NB4 (cell line): Measurements from ENCODE around the gene CCDC66.

Experiments used
- DNase-seq: peaks from one replicate; pipeline ENCODE4 v3.0.0; 2010; ENCODE audit warnings: low read depth
- H3K4me3 ChIP-seq: one replicate; pipeline ENCODE4 v1.5.1; 2011; ENCODE audit warnings: mild to moderate bottlenecking, low read depth, low read length, moderate library complexity
- MAX ChIP-seq: IDR thresholded peaks from 2 replicates; pipeline ENCODE4 v1.6.1; 2011; ENCODE audit warnings: low read depth, low read length
- MYC ChIP-seq: IDR thresholded peaks from 2 replicates; pipeline ENCODE4 v1.6.1; 2011; ENCODE audit warnings: low read depth, low read length
- POLR2A ChIP-seq: IDR thresholded peaks from 2 replicates; pipeline ENCODE4 v1.6.1; 2011; ENCODE audit warnings: mild to moderate bottlenecking; ENCODE audit not compliant: insufficient read length; ENCODE audit errors: extremely low read depth
- TF ChIP-seq, protein P1 (sequence below): IDR thresholded peaks from one replicate; pipeline ENCODE4 v1.5.1; 2012; ENCODE audit warnings: low read depth, low read length

The CCDC66 gene

DNA sequence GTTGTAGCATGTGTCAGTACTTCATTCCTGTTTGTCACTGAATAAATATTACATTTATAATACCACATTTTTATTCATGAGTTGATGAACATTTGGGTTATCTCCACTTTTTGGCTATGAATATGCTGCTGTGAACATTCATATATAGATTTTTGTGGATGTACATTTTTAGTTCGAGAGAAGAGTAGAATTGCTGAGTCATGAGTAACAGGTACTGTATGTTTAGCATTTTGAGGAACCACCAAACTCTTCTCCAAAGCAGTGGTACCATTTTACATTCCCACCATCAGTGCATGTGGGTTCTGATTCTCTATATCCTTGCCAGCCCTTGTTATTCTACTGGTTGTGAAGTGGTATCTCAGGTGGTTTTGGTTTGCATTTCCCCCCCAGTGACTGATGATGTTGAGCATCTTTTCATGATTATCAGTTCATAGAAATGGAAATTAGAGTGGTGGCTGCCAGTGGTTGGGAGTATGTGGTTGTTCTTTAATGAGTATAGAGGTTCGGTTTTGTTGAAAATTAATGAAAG, 59.6 kb downstream of the CCDC66 start:
- H3K4me3 ChIP-seq = no peak overlapping the region
- DNase-seq = no peak
- no peak for TF ChIP-seq POLR2A
- TF ChIP-seq MYC = no peak
- TF ChIP-seq MAX = no peak
- TF ChIP-seq, protein P1, sequence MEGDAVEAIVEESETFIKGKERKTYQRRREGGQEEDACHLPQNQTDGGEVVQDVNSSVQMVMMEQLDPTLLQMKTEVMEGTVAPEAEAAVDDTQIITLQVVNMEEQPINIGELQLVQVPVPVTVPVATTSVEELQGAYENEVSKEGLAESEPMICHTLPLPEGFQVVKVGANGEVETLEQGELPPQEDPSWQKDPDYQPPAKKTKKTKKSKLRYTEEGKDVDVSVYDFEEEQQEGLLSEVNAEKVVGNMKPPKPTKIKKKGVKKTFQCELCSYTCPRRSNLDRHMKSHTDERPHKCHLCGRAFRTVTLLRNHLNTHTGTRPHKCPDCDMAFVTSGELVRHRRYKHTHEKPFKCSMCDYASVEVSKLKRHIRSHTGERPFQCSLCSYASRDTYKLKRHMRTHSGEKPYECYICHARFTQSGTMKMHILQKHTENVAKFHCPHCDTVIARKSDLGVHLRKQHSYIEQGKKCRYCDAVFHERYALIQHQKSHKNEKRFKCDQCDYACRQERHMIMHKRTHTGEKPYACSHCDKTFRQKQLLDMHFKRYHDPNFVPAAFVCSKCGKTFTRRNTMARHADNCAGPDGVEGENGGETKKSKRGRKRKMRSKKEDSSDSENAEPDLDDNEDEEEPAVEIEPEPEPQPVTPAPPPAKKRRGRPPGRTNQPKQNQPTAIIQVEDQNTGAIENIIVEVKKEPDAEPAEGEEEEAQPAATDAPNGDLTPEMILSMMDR = no peak

DNA sequence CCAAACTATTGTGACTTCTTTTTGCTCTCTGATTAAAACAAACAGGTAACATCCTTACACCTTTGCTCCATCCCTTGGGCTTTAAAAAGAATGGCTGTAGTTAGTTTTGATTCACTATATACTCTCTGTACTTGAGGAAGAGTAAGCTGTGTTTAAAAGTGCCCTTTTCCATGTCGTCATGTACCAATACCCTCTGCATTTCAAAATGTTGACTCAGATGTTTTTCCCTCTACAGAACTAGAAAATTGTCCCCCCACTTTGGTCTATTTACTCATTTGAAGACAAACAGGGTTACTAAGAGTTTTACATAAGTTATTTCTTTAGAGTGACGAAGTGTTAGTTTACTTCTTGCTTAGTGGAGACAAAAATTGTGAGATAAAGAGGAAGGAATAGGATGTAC, 63.4 kb downstream of the CCDC66 start:
- no peak overlapping the region for H3K4me3 ChIP-seq
- no peak for TF ChIP-seq MYC
- TF ChIP-seq, protein P1 = no peak
- TF ChIP-seq POLR2A = no peak
- TF ChIP-seq MAX = no peak
- DNase-seq = no peak

DNA sequence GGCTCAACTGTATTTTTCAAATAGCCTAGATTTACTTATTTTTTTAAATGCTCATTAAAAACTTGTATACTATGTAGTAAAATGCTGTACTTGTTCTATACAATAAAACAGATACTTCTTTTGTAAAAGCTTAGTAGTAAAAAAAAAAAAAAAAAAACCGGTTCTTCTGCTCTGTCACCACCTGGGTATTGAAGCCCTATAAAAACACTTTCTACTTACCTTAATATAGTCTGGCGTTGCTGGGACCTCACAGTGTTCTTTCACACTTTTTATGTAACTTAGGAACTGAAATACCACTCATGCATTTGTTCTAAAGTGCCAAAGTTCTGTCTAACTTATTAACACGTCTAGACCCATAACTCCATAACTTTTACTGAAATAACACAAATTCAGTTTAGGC, 64.7 kb downstream of the CCDC66 start:
- no peak for DNase-seq
- no peak overlapping the region for H3K4me3 ChIP-seq
- TF ChIP-seq, protein P1 = no peak
- TF ChIP-seq MAX (no peak), POLR2A (no peak), MYC (no peak)

- H3K4me3 ChIP-seq = no peak overlapping the region
- DNase-seq = no peak
- TF ChIP-seq MAX = no peak
- TF ChIP-seq, protein P1 = no peak
- no peak for TF ChIP-seq POLR2A
- TF ChIP-seq MYC = no peak
Observed at GRCh38 chr3:56622381-56622780, 65.4 kb downstream of the CCDC66 start.

- H3K4me3 ChIP-seq = no peak overlapping the region
- TF ChIP-seq POLR2A (no peak), MYC (no peak)
- DNase-seq = no peak
Observed at GRCh38 chr3:56624725-56625124, 67.8 kb downstream of the CCDC66 start.

GRCh38 chr3:56629047-56629446, 72.1 kb downstream of the CCDC66 start:
- TF ChIP-seq, protein P1 = no peak
- no peak for TF ChIP-seq MAX
- H3K4me3 ChIP-seq = no peak overlapping the region
- no peak for DNase-seq
